ENCODE measurements around the gene TNFRSF8. TPM values are rescaled to one million over a fixed set of nuclear protein-coding genes. Genes with fewer than 3 reads are reported as not detected.
A peak's percentile ranks its signal among the peaks of the same experiment; 100 is the strongest.

TNFRSF8 gene
- 1 to 10 TPM; 1.3 to 7.6 (median 2.2) TPM for total RNA-seq
- polyA plus RNA-seq: 1 to 10 TPM; 1.7 to 2.0 (median 1.9) TPM
- long read RNA-seq, donor 1: 0 reads
- long read RNA-seq, donor 2: 0 reads

- H3K27me3 ChIP-seq (replicated peaks in 1 of 7): peaks cover 6 to 83% (median 51%) of the 10 kb centered on the region in 7 donors
- 2 to 5% (median 3%) methylated on average over 43 to 72 of the region's 72 CpGs for WGBS, 5 donors
- DNase-seq: no peak
- intact Hi-C loops (cut with DNase I; ENCODE audit: low total_unique reads): no loop called here
- H3K9me3 ChIP-seq: no peaks in the 10 kb centered on the region
- H3K4me3 ChIP-seq: peak within 1 kb of the TSS in 7 of 8 donors; percentile 3 to 59 (median 16)
- no peaks in the 10 kb centered on the region for H3K36me3 ChIP-seq
- peaks cover 5 to 41% (median 25%) of the 10 kb centered on the region in 6 donors for H3K4me1 ChIP-seq
- TF ChIP-seq CTCF (IDR thresholded peaks at IDR 0.05 in 8 of 11, conservative IDR thresholded peaks at IDR 0.05 in 3 of 11) (no peak), POLR2A (IDR thresholded peaks at IDR 0.05) (no peak), POLR2AphosphoS5 (IDR thresholded peaks at IDR 0.05) (no peak)
- H3K27ac ChIP-seq: no peak within 1 kb of the TSS
Observed at GRCh38 chr1:12063141-12064072, at the start of gene TNFRSF8. Gene TNFRSF8, plus strand, starts transcription at chr1:12063303. Its CDS starts 296 bp downstream, at chr1:12063599.

GRCh38 chr1:12014141-12014991, 48.7 kb upstream of the TNFRSF8 start:
- H3K4me1 ChIP-seq: peaks cover 0 to 32% (median 12%) of the 10 kb centered on the region in 6 donors
- H3K4me3 ChIP-seq: no peak overlapping the region
- TF ChIP-seq POLR2AphosphoS5 (IDR thresholded peaks at IDR 0.05) (peak in 2 of 3 donors; percentile 26 to 46), CTCF (IDR thresholded peaks at IDR 0.05 in 8 of 11, conservative IDR thresholded peaks at IDR 0.05 in 3 of 11) (no peak)
- no peak for DNase-seq
- 65 to 78% (median 69%) methylated on average over 16 of the region's 16 CpGs for WGBS, 5 donors
- H3K27ac ChIP-seq: peak overlapping the region in 7 of 8 donors; percentile 34 to 67 (median 57)
- no peaks in the 10 kb centered on the region for H3K9me3 ChIP-seq
- intact Hi-C loops (cut with DNase I; ENCODE audit: low total_unique reads): no loop called here
- no peaks in the 10 kb centered on the region for H3K27me3 ChIP-seq (replicated peaks in 1 of 7)
- H3K36me3 ChIP-seq: peaks cover 0 to 56% (median 38%) of the 10 kb centered on the region in 6 donors

DNA sequence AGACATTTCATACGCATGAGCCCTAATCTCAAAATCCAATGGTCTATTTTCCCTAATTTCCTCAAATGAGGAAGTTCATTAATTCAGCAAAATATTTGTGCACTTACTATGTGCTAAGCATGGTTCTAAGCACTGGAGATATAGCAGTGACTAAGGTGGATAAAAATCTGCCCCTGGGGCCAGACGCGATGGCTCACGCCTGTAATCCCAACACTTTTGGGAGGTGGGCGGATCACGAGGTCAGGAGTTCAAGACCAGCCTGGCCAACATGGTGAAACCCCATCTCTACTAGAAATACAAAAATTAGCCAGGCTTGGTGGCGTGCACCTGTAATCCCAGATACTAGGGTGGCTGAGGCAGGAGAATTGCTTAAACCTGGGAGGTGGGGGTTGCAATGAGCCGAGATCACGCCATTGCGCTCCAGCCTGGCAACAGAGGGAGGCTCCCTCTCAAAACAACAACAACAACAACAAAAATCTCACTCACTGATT, 48.1 kb upstream of the TNFRSF8 start:
- no peak for DNase-seq
- H3K9me3 ChIP-seq: no peaks in the 10 kb centered on the region
- intact Hi-C loops (cut with DNase I; ENCODE audit: low total_unique reads): no loop called here
- H3K4me3 ChIP-seq: no peak overlapping the region
- peaks cover 0 to 49% (median 32%) of the 10 kb centered on the region in 6 donors for H3K36me3 ChIP-seq
- H3K27ac ChIP-seq: peak overlapping the region in 5 of 8 donors; percentile 37 to 67 (median 58)
- TF ChIP-seq POLR2A (IDR thresholded peaks at IDR 0.05): no peak
- no peak for TF ChIP-seq POLR2AphosphoS5 (IDR thresholded peaks at IDR 0.05)
- TF ChIP-seq CTCF (IDR thresholded peaks at IDR 0.05 in 8 of 11, conservative IDR thresholded peaks at IDR 0.05 in 3 of 11): no peak
- peaks cover 0 to 37% (median 15%) of the 10 kb centered on the region in 6 donors for H3K4me1 ChIP-seq
- no peaks in the 10 kb centered on the region for H3K27me3 ChIP-seq (replicated peaks in 1 of 7)
- 74 to 86% (median 81%) methylated on average over 10 of the region's 10 CpGs for WGBS, 5 donors

Data from spleen (tissue), 13 donors.